GM12878 (cell line): ENCODE data around the gene COX4I2. TPM values are rescaled to one million over a fixed set of nuclear protein-coding genes. Genes with fewer than 3 reads are reported as not detected.

ENCODE experiments used
- ATAC-seq: fragments of 200-7000 bp; cut with Tn5 transposase; 3 replicates; pipeline ENCODE4 v1.9.1; 2020; ENCODE audit warnings: mild to moderate bottlenecking, moderate library complexity
- BruUV-seq: library from RNA; stranded (reverse); fragments of 400-500 nt; replicated peaks from 2 replicates; lab custom pipeline; 2021; lab: Mats Ljungman, UMichigan
- CTCF ChIA-PET: fragments of 300-600 bp; sonication (Branson Sonifier 250); formaldehyde crosslinking; extraction: SDS; loops from one replicate; lab custom pipeline; 2021; ENCODE audit warnings: inconsistent platforms; lab: Yijun Ruan, JAX
- POLR2A ChIA-PET: fragments of 350-600 bp; formaldehyde crosslinking; extraction: SDS; loops from one replicate; lab custom pipeline; 2021; ENCODE audit warnings: inconsistent platforms; lab: Charles Lee
- RAD21 ChIA-PET: fragments of 300-600 bp; sonication (Branson Sonifier 250); formaldehyde crosslinking; loops from one replicate; lab custom pipeline; 2023; ENCODE audit warnings: antibody characterized with exemption; ENCODE audit not compliant: unreplicated experiment; lab: Charles Lee
- SMC1A ChIA-PET: fragments of 300-600 bp; sonication (Branson Sonifier 250); formaldehyde crosslinking; loops from one replicate; lab custom pipeline; 2023; ENCODE audit not compliant: unreplicated experiment, uncharacterized antibody; lab: Charles Lee
- DNase-seq: peaks from one replicate; pipeline ENCODE4 v3.0.0-alpha.2; 2011; ENCODE audit warnings: low read depth, low spot score
- FAIRE-seq: peaks from 3 replicates; lab custom pipeline; 2011; peaks lifted over from hg19 to GRCh38; lab: Jason Lieb, UNC
- H2AFZ ChIP-seq: 2 replicates; pipeline ENCODE4 v1.6.0; 2011; ENCODE audit warnings: low read depth, low read length, control low read depth; ENCODE audit not compliant: control insufficient read depth
- H3K27ac ChIP-seq: 2 replicates; pipeline ENCODE4 v1.5.1; 2011; ENCODE audit warnings: control low read depth; ENCODE audit not compliant: control insufficient read depth, insufficient read depth
- H3K27me3 ChIP-seq, 2 experiments: replicated peaks in 1 of 2; 2 replicates each; pipeline versions ENCODE4 v1.6.0 to v1.6.1; 2011; ENCODE audit warnings: low read length in 1 of 2; ENCODE audit not compliant: control insufficient read depth in 2 of 2, insufficient read depth in 2 of 2
- H3K36me3 ChIP-seq, 2 experiments: 2 replicates each; pipeline ENCODE4 v1.5.1; 2011; ENCODE audit warnings: low read length in 1 of 2; ENCODE audit not compliant: control insufficient read depth in 2 of 2, insufficient read depth in 2 of 2
- H3K4me1 ChIP-seq: 2 replicates; pipeline ENCODE4 v1.6.1; 2011; ENCODE audit warnings: mild to moderate bottlenecking, low read length, moderate library complexity, mixed read lengths; ENCODE audit not compliant: control insufficient read depth, insufficient read depth
- H3K4me2 ChIP-seq: 2 replicates; pipeline ENCODE4 v1.6.0; 2011; ENCODE audit warnings: control low read depth; ENCODE audit not compliant: control insufficient read depth, insufficient read depth
- H3K4me3 ChIP-seq: fragments of 200-600 bp; sonication (generic); 2 replicates; pipeline ENCODE4 v1.5.1; 2016
- H3K79me2 ChIP-seq: 2 replicates; pipeline ENCODE4 v1.6.0; 2011; ENCODE audit warnings: low read length; ENCODE audit not compliant: control insufficient read depth, insufficient read depth
- H3K9ac ChIP-seq: 2 replicates; pipeline ENCODE4 v1.8.0; 2011; ENCODE audit warnings: low read length, control low read depth, mixed read lengths; ENCODE audit not compliant: control insufficient read depth, insufficient read depth
- H3K9me3 ChIP-seq: replicated peaks from 3 replicates; pipeline ENCODE4 v1.5.1; 2011; ENCODE audit warnings: mild to moderate bottlenecking, low read length; ENCODE audit not compliant: control insufficient read depth, insufficient read depth
- H4K20me1 ChIP-seq: 2 replicates; pipeline ENCODE4 v1.6.0; 2011; ENCODE audit not compliant: control insufficient read depth, insufficient read depth
- CEBPB ChIP-seq, 2 experiments: fragments of 150-350 bp in 1 of 2; IDR thresholded peaks; 2 replicates each; pipeline ENCODE4 v1.6.1; 2012 to 2014; ENCODE audit warnings: low read depth in 2 of 2, low read length in 2 of 2, borderline replicate concordance in 1 of 2, inconsistent platforms in 1 of 2
- JUNB ChIP-seq: IDR thresholded peaks from 2 replicates; pipeline ENCODE4 v1.6.1; 2016; ENCODE audit warnings: antibody characterized with exemption, mild to moderate bottlenecking
- POLR2AphosphoS2 ChIP-seq: IDR thresholded peaks from 2 replicates; pipeline ENCODE4 v1.6.1; 2011; ENCODE audit warnings: low read depth, mild to moderate bottlenecking, low read length, improper control_type of control experiment, moderate library complexity
- RAD21 ChIP-seq: IDR thresholded peaks from 2 replicates; pipeline ENCODE4 v1.6.1; 2011; ENCODE audit warnings: mild to moderate bottlenecking, low read depth, low read length, moderate library complexity; ENCODE audit not compliant: insufficient read depth
- SREBF1 ChIP-seq: IDR thresholded peaks from 2 replicates; pipeline ENCODE4 v1.6.1; 2012; ENCODE audit warnings: mild to moderate bottlenecking, low read length
- STAT3 ChIP-seq: IDR thresholded peaks from 2 replicates; pipeline ENCODE4 v1.6.1; 2011; ENCODE audit warnings: low read depth, low read length, improper control_type of control experiment
- TARDBP ChIP-seq: IDR thresholded peaks from 2 replicates; pipeline ENCODE4 v1.6.1; 2016; ENCODE audit warnings: borderline replicate concordance
- WRNIP1 ChIP-seq: IDR thresholded peaks from 2 replicates; pipeline ENCODE4 v1.6.1; 2011; ENCODE audit warnings: low read depth, low read length, improper control_type of control experiment, borderline replicate concordance
- ZNF207 ChIP-seq: fragments of 450-650 bp; IDR thresholded peaks from 2 replicates; pipeline ENCODE4 v1.6.1; 2014; ENCODE audit warnings: antibody characterized with exemption, mild to moderate bottlenecking, borderline replicate concordance
- WGBS: methylation state at CpG from one replicate; pipeline ENCODE4 v1.1.6; 2016; ENCODE audit warnings: low lambda C conversion rate; ENCODE audit not compliant: insufficient replicate concordance, insufficient coverage; ENCODE audit errors: missing lambda C conversion rate; 5-methylcytosine and 5-hydroxymethylcytosine counted together
- in situ Hi-C: fragments of 300-500 bp; cut with MboI; formaldehyde crosslinking; loops from 9 replicates; pipeline ENCODE4 v1.14.3; 2018; ENCODE audit warnings: mixed read lengths
- intact Hi-C: fragments of 100-400 bp; cut with micrococcal nuclease; formaldehyde crosslinking; loops from one replicate; pipeline ENCODE4 v1.14.2; 2022; ENCODE audit not compliant: unreplicated experiment
- polyA plus RNA-seq, 11 experiments: library from polyadenylated mRNA; depleted of rRNA in 4 of 11; unstranded in 6 of 11; stranded (reverse) in 5 of 11; fragments of >200 nt; fragmentation: Nextera tagmentation in 4 of 11; fragmentation: Illumina TruSeq in 1 of 11; extraction: Ambion mirVana in 4 of 11; extraction: Trizol in 1 of 11; gene quantifications; 1 replicate in 1 of 11; 2 replicates in 10 of 11; pipeline versions ENCODE4 v1.2.1 to v1.2.3, GENCODE V29; 2011 to 2016; ENCODE audit warnings: inconsistent platforms in 2 of 11, missing spikeins in 2 of 11, low read depth in 1 of 11
- total RNA-seq, 4 experiments: library from RNA; depleted of rRNA in 3 of 4; stranded (reverse); fragments of >200 nt in 3 of 4; fragmentation: Illumina TruSeq in 1 of 4; extraction: Trizol in 1 of 4; gene quantifications; 2 replicates each; pipeline versions ENCODE4 v1.2.1 to v1.2.3, GENCODE V29; 2013 to 2021
- TF ChIP-seq, protein P1 (sequence below): fragments of 450-650 bp; IDR thresholded peaks from 2 replicates; pipeline ENCODE4 v1.6.1; 2014; ENCODE audit warnings: mild to moderate bottlenecking
- TF ChIP-seq, protein P2 (sequence below), 3 experiments: IDR thresholded peaks in 2 of 3; conservative IDR thresholded peaks in 1 of 3; 2 replicates each; pipeline ENCODE4 v1.5.1; 2011; ENCODE audit warnings: low read depth in 3 of 3, low read length in 3 of 3, mild to moderate bottlenecking in 3 of 3, control low read depth in 2 of 3, moderate library complexity in 2 of 3, inconsistent platforms in 1 of 3, mixed read lengths in 1 of 3; ENCODE audit not compliant: control insufficient read depth in 2 of 3, insufficient read depth in 1 of 3; ENCODE audit errors: extremely low read depth in 1 of 3

COX4I2 gene
- total and polyA plus RNA-seq, 10 of the 15 experiments (the other 5 are each of a cell fraction or from before 2014, with no cell fraction given) = not detected

- BruUV-seq = no TSS peak
- TF ChIP-seq CEBPB (IDR thresholded peaks at IDR 0.05; ENCODE audit: borderline replicate concordance in 1 of 2, low read depth in 2 of 2, low read length in 2 of 2) = no peak
- ChIA-PET SMC1A (interaction anchor here (0.6 to 1.3 kb wide), 4 partner anchors 19 to 43 kb away, joined by 3 to 8 read pairs (median 3); no protein-coding TSS in a partner anchor), POLR2A (interaction anchor here (1.0 kb wide), 2 partner anchors 9 to 39 kb away, joined by 3 read pairs; no protein-coding TSS in a partner anchor), RAD21 (interaction anchor here (1.1 kb wide), 1 partner anchor 21 kb away, joined by 3 read pairs; no protein-coding TSS in a partner anchor), CTCF (interaction anchor here (1.1 to 7.8 kb wide), 2 partner anchors 18 to 40 kb away, joined by 6 to 141 read pairs; partner anchors contain the start of gene BCL2L1)
- 54% methylated on average over 7 of the region's 7 CpGs for WGBS
- no peaks in the 10 kb centered on the region for H3K27me3 ChIP-seq
- no peak overlapping the region for H3K27ac ChIP-seq
- H3K9ac ChIP-seq = no peak overlapping the region
- in situ Hi-C loops = no loop called here
- intact Hi-C loops = no loop called here
- no peak for DNase-seq
- ATAC-seq = no peak
- no peak overlapping the region for H2AFZ ChIP-seq
- no peaks in the 10 kb centered on the region for H4K20me1 ChIP-seq
- peaks cover 31% of the 10 kb centered on the region for H3K4me1 ChIP-seq
- H3K79me2 ChIP-seq = peaks cover 36% of the 10 kb centered on the region
- H3K36me3 ChIP-seq = peaks cover 4 to 18% of the 10 kb centered on the region in 2 experiments; a peak in 3 of 4 replicates
- FAIRE-seq = no peak
- no peak overlapping the region for H3K4me2 ChIP-seq
- H3K9me3 ChIP-seq = no peaks in the 10 kb centered on the region
- H3K4me3 ChIP-seq = no peak overlapping the region
Observed at GRCh38 chr20:31680286-31681127, 42.8 kb downstream of the COX4I2 start.

- DNase-seq (no peak), ATAC-seq (no peak), FAIRE-seq (no peak)
- Histone ChIP-seq H4K20me1 (no peaks in the 10 kb centered on the region), H3K27me3 (no peaks in the 10 kb centered on the region), H3K79me2 (peaks cover 31% of the 10 kb centered on the region), H3K4me3 (no peak overlapping the region), H3K4me2 (no peak overlapping the region), H3K4me1 (peaks cover 31% of the 10 kb centered on the region), H3K36me3 (peaks cover 4 to 18% of the 10 kb centered on the region in 2 experiments; a peak in 3 of 4 replicates), H3K27ac (no peak overlapping the region), H2AFZ (no peak overlapping the region), H3K9me3 (no peaks in the 10 kb centered on the region), H3K9ac (no peak overlapping the region)
- 90% methylated on average over 7 of the region's 7 CpGs for WGBS
- in situ Hi-C loops (no loop called here), intact Hi-C loops (no loop called here)
- ChIA-PET RAD21 (interaction anchor here (1.9 kb wide), 1 partner anchor 19 kb away, joined by 5 read pairs; no protein-coding TSS in a partner anchor), SMC1A (interaction anchor here (5.1 to 5.9 kb wide), 2 partner anchors 19 to 39 kb away, joined by 43 to 146 read pairs; partner anchors contain the start of gene BCL2L1), POLR2A (interaction anchor here (1.6 kb wide), 3 partner anchors 12 to 41 kb away, joined by 6 read pairs; partner anchors contain the start of gene BCL2L1), CTCF (interaction anchor here (6.7 to 7.8 kb wide), 2 partner anchors 20 to 39 kb away, joined by 52 to 141 read pairs; partner anchors contain the start of gene BCL2L1)
- BruUV-seq = no TSS peak
- TF ChIP-seq, protein P1, sequence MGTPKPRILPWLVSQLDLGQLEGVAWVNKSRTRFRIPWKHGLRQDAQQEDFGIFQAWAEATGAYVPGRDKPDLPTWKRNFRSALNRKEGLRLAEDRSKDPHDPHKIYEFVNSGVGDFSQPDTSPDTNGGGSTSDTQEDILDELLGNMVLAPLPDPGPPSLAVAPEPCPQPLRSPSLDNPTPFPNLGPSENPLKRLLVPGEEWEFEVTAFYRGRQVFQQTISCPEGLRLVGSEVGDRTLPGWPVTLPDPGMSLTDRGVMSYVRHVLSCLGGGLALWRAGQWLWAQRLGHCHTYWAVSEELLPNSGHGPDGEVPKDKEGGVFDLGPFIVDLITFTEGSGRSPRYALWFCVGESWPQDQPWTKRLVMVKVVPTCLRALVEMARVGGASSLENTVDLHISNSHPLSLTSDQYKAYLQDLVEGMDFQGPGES = no peak
- TF ChIP-seq ZNF207 = no peak
- TF ChIP-seq RAD21 = no peak
- TF ChIP-seq WRNIP1 = no peak
- TF ChIP-seq JUNB = no peak
- no peak for TF ChIP-seq STAT3
- TF ChIP-seq TARDBP = no peak
- TF ChIP-seq POLR2AphosphoS2 = no peak
- TF ChIP-seq SREBF1 = no peak
- TF ChIP-seq, protein P2, sequence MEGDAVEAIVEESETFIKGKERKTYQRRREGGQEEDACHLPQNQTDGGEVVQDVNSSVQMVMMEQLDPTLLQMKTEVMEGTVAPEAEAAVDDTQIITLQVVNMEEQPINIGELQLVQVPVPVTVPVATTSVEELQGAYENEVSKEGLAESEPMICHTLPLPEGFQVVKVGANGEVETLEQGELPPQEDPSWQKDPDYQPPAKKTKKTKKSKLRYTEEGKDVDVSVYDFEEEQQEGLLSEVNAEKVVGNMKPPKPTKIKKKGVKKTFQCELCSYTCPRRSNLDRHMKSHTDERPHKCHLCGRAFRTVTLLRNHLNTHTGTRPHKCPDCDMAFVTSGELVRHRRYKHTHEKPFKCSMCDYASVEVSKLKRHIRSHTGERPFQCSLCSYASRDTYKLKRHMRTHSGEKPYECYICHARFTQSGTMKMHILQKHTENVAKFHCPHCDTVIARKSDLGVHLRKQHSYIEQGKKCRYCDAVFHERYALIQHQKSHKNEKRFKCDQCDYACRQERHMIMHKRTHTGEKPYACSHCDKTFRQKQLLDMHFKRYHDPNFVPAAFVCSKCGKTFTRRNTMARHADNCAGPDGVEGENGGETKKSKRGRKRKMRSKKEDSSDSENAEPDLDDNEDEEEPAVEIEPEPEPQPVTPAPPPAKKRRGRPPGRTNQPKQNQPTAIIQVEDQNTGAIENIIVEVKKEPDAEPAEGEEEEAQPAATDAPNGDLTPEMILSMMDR (IDR thresholded peaks at IDR 0.05 in 2 of 3, conservative IDR thresholded peaks at IDR 0.05 in 1 of 3; ENCODE audit: control insufficient read depth in 2 of 3, extremely low read depth in 1 of 3, insufficient read depth in 1 of 3, low read depth in 3 of 3, low read length in 3 of 3) = no peak
Observed at GRCh38 chr20:31681128-31681727, 43.5 kb downstream of the COX4I2 start.
